OCI-M2 (cell line): ENCODE data around the gene EIF2B5.
"Not testable (repeated sequence)": the region's sequence is repeated elsewhere in the genome, so short reads cannot be mapped to it uniquely, and the experiment has no call there.

ENCODE experiments used
- DNase-seq: peaks from one replicate; lab custom pipeline; 2025; ENCODE audit not compliant: unreplicated experiment; lab: John Stamatoyannopoulos, UW

The EIF2B5 gene

GRCh38 chr3:184135149-184135910 is at the start of gene EIF2B5:
Gene EIF2B5 (plus strand): TSS chr3:184135358. CDS start chr3:184135386, 28 bp downstream.
- peak; percentile 41 for DNase-seq

GRCh38 chr3:184085389-184085852 is 49.7 kb upstream of the EIF2B5 start:
- DNase-seq = no peak

DNA sequence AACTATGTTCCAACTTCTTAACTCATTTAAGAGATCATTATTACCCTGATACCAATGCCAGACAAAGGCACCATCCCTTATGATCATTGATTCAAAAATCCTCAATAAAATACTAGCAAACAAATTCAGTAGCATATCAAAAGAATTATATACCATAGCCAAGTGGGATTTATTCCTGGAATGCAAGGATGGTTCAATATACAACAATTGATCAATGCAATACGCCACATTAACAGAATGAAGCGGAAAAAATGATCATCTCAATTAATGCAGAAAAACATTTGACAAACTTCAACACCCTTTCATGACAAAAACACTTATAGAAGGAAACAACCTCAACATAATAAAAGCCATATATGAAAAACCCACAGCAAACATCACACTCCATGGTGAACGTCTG is 43.0 kb upstream of the EIF2B5 start:
- DNase-seq = no peak

DNA sequence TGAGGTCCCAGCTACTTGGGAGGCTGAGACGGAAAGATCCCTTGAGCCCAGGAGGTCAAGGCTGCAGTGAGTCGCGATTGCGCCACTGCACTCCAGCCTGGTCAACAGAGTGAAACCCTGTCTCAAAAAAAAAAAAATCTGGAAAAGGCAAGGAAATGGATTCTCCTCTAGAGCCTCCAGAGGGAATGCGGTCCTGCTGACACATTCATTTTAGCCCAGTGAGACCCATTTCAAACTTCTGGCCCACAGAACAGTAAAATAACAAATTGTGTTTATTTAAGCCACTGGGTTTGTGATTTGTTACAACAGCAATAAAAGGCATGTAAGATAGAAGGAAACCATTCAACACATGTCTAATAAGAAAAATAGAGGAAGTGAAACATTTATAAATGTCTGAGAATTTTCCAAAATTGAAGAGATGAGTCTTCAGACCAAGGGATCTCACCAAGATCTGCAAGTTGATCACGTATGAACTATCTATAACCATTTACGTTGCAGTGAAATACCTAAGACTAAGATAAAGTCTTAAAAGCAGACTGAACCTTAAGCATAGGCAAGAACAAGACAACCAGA is 38.3 kb upstream of the EIF2B5 start, which contains the start of gene HTR3E:
TSS of gene HTR3E (plus strand) at position 254 of the 573 bp plus-strand sequence. CDS start 466 bp downstream, outside the sequence.
- DNase-seq = no peak

DNA sequence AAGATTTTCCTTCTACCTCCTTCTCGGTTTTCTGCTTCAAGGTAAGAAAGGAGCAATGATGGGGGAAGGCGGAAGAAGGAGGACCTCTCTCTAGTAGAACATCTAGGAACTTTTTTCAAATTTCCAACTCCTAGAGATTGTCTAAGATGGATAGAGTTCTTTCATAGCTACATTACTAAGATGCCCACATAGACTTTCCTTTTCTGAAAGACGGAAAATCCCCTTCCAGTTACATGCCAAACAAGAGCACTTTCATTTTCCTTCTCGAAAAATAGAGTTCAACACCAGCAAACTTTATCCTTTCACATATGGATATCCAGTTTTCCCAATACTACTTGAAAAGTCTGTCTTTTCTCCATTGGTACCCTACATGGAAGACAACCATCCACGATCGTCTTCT is 37.6 kb upstream of the EIF2B5 start:
- DNase-seq = no peak

GRCh38 chr3:184099806-184100686 is 35.1 kb upstream of the EIF2B5 start:
- no peak for DNase-seq

DNA sequence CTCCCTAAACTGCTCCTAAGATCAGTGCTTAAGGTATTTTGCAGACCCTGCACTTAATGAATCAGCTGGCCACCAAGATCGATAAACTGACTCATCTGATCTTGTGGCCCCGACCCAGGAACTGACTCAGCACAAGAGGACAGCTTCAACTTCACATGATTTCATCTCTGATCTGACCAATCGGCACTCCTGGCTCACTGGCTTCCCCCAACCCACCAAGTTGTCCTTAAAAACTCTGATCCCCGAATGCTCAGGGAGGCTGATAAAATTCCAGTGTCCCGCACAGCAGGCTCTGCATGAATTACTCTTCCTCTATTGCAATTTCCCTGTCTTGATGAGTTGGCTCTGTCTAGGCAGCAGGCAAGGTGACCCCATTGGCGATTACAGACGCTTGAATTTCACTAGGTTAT is 24.8 kb upstream of the EIF2B5 start:
- no peak for DNase-seq

GRCh38 chr3:184116017-184116416 is 19.1 kb upstream of the EIF2B5 start:
- no peak for DNase-seq

GRCh38 chr3:184117636-184118035 is 17.5 kb upstream of the EIF2B5 start:
- DNase-seq = no peak

DNA sequence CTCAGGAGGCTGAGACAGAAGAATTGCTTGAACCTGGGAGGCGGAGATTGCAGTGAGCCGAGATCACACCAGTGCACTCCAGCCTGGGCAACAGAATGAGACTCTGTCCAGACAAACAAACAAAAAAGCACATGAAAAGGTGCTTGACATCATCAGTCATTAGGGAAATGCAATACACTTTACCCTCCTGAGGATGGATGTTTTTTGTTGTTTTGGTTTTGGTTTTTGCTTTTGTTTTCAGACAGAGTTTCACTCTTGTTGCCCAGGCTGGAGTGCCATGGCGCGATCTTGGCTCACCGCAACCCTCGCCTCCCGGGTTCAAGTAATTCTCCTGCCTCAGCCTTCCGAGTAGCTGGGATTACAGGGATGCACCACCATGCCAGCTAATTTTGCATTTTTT is 14.1 kb upstream of the EIF2B5 start:
- DNase-seq = not testable (repeated sequence)

GRCh38 chr3:184126006-184126405 is 9.2 kb upstream of the EIF2B5 start:
- no peak for DNase-seq

GRCh38 chr3:184129012-184129411 is 6.1 kb upstream of the EIF2B5 start:
- no peak for DNase-seq

GRCh38 chr3:184132945-184133344 is 2.2 kb upstream of the EIF2B5 start:
- no peak for DNase-seq

GRCh38 chr3:184133840-184134745 is 1.1 kb upstream of the EIF2B5 start:
- peak; percentile 34 for DNase-seq

DNA sequence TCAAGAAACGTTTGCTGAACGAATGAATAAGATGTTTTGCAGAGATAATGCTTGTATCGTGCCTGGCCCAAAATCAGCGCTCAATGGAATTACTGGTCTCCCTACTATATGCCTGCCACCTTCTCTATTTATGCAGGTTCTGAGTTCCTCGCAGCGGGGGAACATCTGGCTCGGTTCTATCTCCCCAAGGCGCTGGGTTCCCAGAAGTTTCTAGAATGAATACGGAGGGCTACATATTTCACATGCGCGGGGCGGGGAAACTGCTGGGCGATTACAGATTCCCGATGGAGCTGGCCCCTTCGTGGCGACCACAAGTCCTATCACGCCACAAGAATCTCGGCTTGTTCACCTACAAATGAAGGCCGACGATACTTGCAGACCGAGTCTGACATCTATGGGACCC is 411 bp upstream of the EIF2B5 start:
- DNase-seq = no peak

GRCh38 chr3:184135911-184136260 is 728 bp downstream of the EIF2B5 start:
- DNase-seq = no peak

DNA sequence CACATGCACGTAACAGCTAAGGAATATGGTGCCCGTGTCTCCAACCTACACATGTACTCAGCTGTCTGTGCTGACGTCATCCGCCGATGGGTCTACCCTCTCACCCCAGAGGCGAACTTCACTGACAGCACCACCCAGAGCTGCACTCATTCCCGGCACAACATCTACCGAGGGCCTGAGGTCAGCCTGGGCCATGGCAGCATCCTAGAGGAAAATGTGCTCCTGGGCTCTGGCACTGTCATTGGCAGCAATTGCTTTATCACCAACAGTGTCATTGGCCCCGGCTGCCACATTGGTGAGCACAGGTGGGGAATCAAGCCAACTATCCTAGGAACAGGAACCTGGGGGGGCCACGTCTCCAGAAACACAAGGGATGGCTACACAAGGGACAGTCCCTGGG is 5.3 kb downstream of the EIF2B5 start:
- no peak for DNase-seq

GRCh38 chr3:184142199-184142598 is 7.0 kb downstream of the EIF2B5 start:
- DNase-seq = no peak

- no peak for DNase-seq
Measured at GRCh38 chr3:184143327-184143726, 8.2 kb downstream of the EIF2B5 start.

GRCh38 chr3:184144505-184144904 is 9.3 kb downstream of the EIF2B5 start:
- DNase-seq = no peak

DNA sequence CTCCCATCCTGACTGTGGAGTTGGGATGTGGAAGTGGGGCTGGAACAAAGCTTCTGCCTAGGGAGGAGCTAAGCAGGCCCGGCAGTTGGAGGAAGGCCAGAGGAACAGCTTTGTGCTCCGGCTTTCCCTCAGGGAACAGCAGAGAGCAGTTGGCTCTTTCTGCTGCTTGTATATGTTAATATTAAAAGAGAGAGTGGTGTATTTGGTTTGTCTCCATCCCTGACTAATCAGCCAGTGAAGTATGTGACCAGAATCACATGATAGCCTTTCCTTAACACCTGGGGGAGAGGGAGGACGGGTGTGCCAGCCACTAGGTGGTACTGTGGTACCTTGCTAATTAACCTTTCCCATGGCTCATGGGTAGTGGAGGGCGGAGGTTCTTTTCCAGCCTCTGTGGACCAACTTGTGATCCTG is 10.0 kb downstream of the EIF2B5 start:
- DNase-seq = no peak
